TTC549 (cell line): ENCODE data around the gene FARS2.
"Not testable (repeated sequence)": the region's sequence is repeated elsewhere in the genome, so short reads cannot be mapped to it uniquely, and the experiment has no call there.

ENCODE experiments used
- FAIRE-seq: peaks from 2 replicates; lab custom pipeline; 2012; peaks lifted over from hg19 to GRCh38; lab: Jason Lieb, UNC

Gene FARS2

DNA sequence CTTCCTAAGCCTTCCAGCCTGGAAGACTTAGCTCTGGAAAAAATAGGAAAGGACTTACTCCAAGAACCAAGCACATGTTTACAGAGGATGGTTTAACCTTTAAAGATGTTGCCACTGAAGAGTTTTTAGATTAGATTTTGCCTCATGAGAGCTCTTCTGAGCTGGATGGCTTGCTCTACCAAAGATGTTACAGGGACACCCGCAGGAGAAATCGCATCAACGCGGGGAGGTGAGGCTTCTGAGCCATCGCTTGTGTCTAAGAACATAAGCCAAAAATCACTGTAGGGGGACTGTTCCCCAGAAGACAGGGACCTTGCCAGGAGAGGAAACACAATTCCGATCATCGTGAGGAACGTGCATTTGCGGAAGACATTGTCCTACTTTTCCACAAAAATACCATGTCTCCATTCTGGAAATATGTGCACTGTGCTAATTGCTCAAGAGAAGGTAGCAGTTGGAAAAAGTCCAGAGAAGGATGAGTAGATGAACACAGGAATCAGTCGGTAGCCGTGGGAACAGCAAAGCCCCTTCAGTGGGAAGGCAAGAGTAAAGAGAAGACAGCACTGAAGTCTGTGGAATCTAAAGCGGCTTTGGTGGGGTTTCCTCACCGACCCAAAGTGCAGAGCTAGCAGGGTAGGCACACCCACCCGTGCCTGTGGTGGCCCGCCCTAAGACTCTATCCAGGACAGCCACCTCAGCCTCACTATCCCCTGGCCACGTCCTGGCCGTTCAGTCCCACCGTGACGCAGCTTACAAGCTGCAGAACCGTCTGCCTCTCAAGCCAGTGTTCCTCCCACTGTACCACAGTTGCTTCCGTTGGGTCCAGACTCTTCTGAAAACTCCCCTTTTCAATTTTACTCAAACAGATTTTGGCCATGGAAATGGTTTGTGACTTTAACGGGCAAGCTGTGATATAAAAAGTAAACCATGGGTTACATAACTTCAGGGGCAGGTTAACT, 410.6 kb downstream of the FARS2 start:
- no peak for FAIRE-seq

- FAIRE-seq, result no peak
These were observed 411.3 kb downstream of the FARS2 start for GRCh38 chr6:5672581-5673011.

- no peak for FAIRE-seq
These were observed 411.9 kb downstream of the FARS2 start for GRCh38 chr6:5673019-5673790.

DNA sequence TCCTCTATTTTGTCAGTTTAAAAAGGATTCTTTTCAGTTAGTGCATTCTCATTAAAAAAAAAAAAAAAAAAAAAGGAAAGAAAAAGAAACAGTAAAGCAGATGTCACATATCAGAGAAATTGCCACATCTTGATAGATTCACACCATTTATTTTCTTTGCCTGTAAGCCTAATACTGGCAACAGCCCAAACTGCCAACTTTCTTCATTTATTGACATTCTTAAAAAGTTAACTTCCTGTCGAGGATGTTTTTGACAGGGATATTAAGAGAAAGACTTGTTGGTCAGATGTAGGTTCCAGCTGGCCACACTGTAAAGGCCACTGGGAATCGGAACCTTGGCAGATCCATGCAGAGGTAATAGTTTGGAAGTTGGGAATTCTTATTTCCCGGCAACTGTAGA, 412.8 kb downstream of the FARS2 start:
- FAIRE-seq, result no peak

DNA sequence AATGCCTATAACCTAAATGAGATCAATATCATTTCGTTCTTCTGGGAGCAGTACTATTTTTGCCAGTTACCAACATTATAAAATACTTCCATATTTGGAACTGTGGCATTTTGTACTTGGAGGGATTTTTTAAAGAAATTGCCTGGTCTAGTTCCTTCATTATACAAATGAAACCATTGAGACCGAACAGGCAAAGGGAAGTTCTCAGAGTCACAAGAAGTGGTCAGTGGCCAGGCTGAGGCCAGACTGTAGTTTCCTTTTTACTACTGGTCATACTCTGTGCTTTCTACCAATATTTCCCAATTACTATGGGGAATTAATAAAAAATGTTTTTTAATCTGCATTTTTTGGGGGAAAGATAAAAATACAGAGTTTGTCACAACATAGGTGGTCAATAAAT, 413.4 kb downstream of the FARS2 start:
- no peak for FAIRE-seq

DNA sequence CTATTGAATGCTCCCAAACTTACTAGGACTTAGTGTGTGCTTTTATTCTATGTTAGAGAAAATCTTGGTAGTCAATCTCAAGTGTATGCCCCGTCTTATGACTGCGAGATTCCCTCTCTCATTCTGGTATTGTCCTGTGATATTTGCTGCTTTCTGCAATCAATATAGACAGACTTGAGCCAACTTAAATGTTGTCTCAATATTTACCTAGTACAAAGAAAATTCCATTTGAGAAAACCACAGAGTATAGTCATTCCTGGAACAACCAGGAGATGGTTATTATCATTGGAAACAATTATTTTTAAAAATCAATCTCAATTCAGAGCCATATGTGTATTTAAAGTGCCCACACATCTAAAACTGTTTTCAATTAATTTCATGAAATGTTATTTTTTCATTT, 415.4 kb downstream of the FARS2 start:
- FAIRE-seq, result no peak

DNA sequence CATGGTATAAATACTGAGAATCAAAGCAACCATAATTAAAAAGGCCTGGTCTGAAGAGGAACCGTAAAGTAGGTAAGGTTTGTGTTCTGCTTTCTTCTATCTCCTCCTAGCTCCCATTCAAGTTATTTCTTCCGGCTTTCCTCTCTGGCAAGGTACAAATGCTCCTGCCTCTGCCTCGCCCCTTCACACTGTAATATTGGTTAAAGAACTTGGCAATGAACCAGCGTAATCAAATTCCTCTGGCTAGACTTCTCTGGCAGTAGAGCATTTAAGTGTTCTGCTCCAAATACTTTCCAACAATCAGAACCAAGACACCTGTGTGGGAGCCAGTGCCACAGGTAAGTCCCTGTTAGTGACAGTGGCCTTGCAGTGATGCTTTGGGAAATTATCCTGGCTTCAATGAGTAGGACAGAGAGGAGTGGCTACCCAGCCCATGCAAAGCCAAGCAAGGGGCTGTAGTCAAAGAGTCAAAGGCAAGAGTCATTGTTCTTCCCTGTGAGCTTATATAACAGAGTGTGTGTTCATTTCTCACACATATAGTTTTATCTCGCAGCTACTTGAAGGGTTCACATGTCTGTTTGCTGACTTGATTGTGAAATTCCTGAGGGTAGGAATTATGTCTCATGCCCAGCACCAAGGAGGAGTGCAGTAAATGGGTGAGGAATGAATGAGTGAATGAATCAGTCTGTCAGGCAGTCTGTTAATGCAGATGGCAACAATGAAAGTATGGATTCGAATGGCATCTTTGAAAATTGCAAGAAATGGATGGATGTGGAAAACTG, 416.1 kb downstream of the FARS2 start:
- FAIRE-seq, result no peak

GRCh38 chr6:5679270-5679669, 418.0 kb downstream of the FARS2 start:
- FAIRE-seq, result no peak

GRCh38 chr6:5679691-5680090, 418.4 kb downstream of the FARS2 start:
- FAIRE-seq, result no peak

GRCh38 chr6:5680095-5680494, 418.8 kb downstream of the FARS2 start:
- no peak for FAIRE-seq

- no peak for FAIRE-seq
These were observed 420.2 kb downstream of the FARS2 start for GRCh38 chr6:5681480-5681879.

DNA sequence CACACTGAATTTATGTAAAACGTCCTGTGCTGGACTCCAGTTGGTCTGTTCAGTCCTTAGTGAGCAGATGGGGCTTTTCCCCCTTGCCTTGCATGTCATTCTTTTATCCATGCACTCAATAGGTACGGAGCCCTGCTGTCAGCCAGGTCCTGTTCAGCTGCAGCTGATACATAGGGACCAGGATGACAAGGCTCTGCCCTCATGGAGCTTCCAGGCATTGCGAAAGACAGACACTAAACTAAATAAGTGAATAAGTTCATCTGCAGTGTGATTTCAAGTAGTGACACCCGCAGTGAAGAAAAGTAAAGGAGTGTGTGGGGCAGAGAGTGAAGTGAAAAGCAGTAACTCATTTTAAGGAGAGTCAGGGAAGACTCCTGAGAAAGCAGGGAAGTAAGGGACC, 421.2 kb downstream of the FARS2 start:
- FAIRE-seq, result no peak

DNA sequence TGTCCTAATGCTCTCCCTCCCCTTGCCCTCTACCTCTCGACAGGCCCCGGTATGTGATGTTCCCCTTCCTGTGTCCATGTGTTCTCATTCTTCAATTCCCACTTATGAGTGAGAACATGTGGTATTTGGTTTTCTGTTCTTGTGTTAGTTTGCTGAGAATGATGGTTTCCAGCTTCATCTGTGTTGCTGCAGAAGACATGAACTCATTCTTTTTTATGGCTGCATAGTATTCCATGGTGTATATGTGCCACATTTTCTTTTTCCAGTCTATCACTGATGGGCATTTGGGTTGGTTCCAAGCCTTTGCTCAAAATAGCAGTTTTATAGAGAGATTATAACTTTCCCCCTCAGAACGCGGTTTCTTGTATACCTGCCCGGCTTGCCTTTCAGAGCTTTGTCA, 422.4 kb downstream of the FARS2 start:
- not testable (repeated sequence) for FAIRE-seq

GRCh38 chr6:5684320-5685053, 423.2 kb downstream of the FARS2 start:
- FAIRE-seq, result no peak

DNA sequence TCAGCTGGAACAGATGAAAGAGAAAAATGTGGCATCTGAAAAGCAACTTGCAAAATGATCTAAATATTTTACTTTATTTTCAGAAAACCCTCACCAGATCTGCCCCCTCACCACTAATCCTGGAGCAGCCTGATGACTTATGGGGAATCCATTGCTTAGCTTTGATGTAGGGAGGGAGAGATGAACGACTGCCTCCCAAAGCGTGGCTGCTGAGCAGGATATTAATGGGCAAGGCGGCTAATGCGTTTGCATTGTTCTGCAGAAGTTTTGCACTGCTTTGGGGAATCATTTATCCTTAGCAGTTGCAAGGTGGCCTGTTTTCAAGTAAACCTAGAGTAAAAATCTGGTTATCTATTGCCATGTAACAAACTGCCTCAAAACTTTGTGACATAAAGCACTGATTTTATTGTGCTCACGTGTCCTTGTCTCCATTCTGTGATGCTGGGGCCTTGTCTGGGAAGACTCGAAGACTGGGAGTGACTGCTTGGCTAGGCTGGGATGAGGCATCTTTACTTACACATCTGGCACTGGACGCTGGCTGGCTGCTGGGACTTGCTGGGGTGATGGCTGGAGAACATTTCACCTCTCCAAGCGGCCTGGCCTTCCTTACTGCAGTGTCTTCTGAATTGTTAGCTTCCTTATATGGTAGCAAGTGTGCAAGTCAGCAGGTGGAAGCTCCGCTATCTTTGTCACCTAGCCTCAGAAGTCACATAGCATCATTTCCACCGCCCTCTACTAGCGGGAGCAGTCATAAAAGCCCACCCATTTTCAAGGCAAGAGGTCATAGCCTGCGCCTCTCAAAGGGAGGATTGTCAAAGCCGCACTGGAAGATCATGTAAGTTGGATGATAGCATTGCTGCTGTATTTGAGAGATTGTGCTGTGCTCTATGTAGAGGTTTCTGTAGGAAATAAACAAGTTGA, 432.2 kb downstream of the FARS2 start:
- no peak for FAIRE-seq

DNA sequence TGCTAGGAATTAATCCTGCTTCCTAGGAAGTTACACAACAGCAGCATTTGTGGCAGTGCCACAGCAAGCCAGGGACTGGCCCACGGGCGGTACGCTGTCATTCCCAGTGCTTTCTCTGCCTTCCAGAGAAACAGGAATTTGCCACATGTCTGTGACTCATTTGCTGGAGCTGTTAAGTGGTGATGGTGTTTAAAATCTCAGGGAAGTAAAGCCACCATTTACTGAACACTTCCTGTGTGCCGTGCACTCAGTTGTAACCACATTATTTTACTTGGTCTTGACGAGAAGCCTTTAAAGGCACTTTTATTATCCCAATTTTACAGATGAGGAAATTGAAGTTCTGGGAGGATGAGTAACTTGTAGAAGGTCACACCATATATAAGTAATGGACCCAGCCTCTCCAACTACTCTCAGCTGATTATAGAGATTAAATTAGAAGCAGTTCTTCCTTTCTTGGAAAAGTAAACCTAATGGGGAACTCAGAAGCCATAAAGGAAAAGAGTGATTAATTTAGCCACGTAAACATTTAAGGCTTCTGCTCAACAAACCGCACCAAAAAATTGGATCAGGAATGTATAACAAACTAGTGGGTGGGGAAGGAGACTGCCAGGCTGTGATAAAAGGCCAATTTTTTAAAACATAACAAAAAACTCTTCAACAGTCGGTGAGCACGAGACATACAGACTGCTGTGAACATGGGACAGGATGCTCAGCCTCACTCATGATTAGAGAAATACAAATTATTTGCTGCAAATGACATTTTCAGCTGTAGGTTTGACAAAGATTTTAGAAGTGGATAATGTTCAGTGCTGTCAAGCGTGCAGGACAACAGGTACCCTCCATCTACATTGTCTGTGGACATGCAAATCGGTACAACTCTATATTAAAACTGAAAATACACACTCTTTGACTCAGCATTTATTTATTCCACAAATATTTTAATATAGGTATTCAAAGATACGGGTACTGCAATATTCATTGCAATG, 434.2 kb downstream of the FARS2 start:
- no peak for FAIRE-seq

DNA sequence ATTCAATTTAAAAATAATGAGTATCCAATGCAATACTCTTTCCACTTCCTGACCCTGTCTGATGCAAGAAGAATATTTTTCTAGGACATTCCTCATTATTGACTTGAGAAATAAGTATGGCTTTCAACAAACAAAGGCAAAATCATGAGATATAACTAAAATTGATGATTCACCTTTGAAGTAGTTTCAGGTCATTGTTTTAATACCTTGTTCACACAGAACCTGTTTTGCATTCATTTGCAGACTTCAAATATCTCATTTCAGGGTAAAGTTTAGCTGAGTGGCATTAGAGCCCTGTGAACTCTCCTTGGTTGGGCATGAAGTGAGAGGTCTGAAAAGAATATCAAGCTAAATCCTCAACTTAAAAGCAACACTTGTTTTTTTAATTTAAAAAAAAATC, 436.2 kb downstream of the FARS2 start:
- FAIRE-seq, result no peak

DNA sequence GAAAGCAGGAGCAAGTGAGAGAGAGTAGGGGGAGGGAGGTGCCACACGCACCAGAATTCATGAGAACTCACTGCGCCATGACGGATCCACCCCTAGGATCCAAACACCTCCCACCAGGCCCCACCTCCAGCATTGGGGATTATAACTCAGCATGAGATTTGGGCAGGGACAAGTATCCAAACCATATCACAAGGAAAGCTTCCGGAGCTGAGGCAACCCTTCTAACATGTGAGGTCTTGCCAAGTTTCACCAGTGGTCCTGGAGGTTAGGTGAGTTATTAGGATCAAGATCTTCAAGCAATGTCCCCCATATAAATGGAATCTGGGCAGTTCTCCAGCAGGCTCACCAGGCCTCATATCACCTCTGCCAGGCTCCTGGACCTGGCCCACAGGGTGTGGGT, 437.0 kb downstream of the FARS2 start:
- FAIRE-seq, result no peak

GRCh38 chr6:5699064-5699463, 437.8 kb downstream of the FARS2 start:
- not testable (repeated sequence) for FAIRE-seq

DNA sequence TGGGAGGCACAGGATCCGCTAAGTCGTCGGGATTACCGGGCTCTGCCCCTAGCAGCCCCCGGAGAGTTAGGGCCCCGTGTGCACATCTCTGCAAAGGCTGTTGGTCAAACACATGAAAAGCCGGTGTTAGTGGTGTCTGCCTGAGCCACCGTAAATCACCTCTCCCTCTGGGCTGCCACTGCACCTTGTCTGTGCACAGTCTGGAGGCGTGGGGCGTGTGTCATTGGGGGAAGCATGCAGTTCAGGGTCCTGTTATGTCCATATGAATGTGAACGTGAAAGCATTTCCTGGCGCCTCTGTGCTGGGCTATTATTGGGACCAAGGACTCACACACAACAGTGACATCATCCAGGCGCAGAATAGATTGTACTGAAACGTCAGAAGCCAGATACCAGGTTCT, 439.9 kb downstream of the FARS2 start:
- FAIRE-seq, result no peak
